K562 (cell line): ENCODE measurements around the gene GLRX3. TPM values are rescaled to one million over a fixed set of nuclear protein-coding genes. Genes with fewer than 3 reads are reported as not detected.

ENCODE experiments used
- ARID3A ChIP-seq: IDR thresholded peaks from 2 replicates; pipeline ENCODE4 v1.6.1; 2012; ENCODE audit warnings: low read depth, low read length, improper control_type of control experiment, borderline replicate concordance
- CREM ChIP-seq: IDR thresholded peaks from 2 replicates; pipeline ENCODE4 v1.6.1; 2014; ENCODE audit warnings: antibody characterized with exemption, low read depth
- DPF2 ChIP-seq: fragments of 450-650 bp; IDR thresholded peaks from 2 replicates; pipeline ENCODE4 v1.6.1; 2016
- ESRRA ChIP-seq: fragments of 450-650 bp; IDR thresholded peaks from 2 replicates; pipeline ENCODE4 v1.6.1; 2014; ENCODE audit warnings: low read depth, mild to moderate bottlenecking, moderate library complexity, borderline replicate concordance
- FIP1L1 ChIP-seq: fragments of 200-400 bp; formaldehyde crosslinking; IDR thresholded peaks from 2 replicates; pipeline ENCODE4 v1.6.1; 2018; ENCODE audit warnings: mild to moderate bottlenecking, low read depth, low read length; ENCODE audit not compliant: poor library complexity, severe bottlenecking
- GABPA ChIP-seq: fragments of 200-800 bp; sonication (Bioruptor generic); conservative IDR thresholded peaks from 2 replicates; pipeline ENCODE4 v1.6.1; 2016; ENCODE audit warnings: low read depth, missing genetic modification characterization, missing compliant biosample characterization
- MCM3 ChIP-seq: fragments of 450-650 bp; IDR thresholded peaks from 2 replicates; pipeline ENCODE4 v1.6.1; 2016
- MEIS2 ChIP-seq: fragments of 450-650 bp; IDR thresholded peaks from 2 replicates; pipeline ENCODE4 v1.6.1; 2014; ENCODE audit warnings: mild to moderate bottlenecking; ENCODE audit not compliant: partially characterized antibody
- MTA2 ChIP-seq: fragments of 450-650 bp; IDR thresholded peaks from 2 replicates; pipeline ENCODE4 v1.6.1; 2016; ENCODE audit warnings: low read depth
- NRF1 ChIP-seq, 2 experiments: fragments of 450-650 bp; IDR thresholded peaks in 1 of 2; conservative IDR thresholded peaks in 1 of 2; 2 replicates each; pipeline ENCODE4 v1.6.1; 2014; ENCODE audit warnings: mild to moderate bottlenecking in 2 of 2
- PURB ChIP-seq: sonication (generic); formaldehyde crosslinking; IDR thresholded peaks from 2 replicates; pipeline ENCODE4 v1.9.0; 2021; ENCODE audit warnings: low read depth, mild to moderate bottlenecking, missing genetic modification reagents
- RB1 ChIP-seq: fragments of 450-650 bp; IDR thresholded peaks from 2 replicates; pipeline ENCODE4 v1.6.1; 2017; ENCODE audit warnings: low read depth, mild to moderate bottlenecking
- RHOXF2B ChIP-seq: fragments of 250-450 bp; sonication (Bioruptor Pico); conservative IDR thresholded peaks from 2 replicates; pipeline ENCODE4 v1.5.1; 2021
- SMARCA5 ChIP-seq: fragments of 450-650 bp; IDR thresholded peaks from 2 replicates; pipeline ENCODE4 v1.6.1; 2016
- U2AF1 ChIP-seq: fragments of 200-400 bp; formaldehyde crosslinking; optimal IDR thresholded peaks from 2 replicates; pipeline ENCODE3; 2017; ENCODE audit warnings: mild to moderate bottlenecking, low read depth, low read length, moderate library complexity
- ZBTB34 ChIP-seq: fragments of 250-450 bp; sonication (Bioruptor Pico); IDR thresholded peaks from 2 replicates; pipeline ENCODE4 v1.8.0; 2021; ENCODE audit warnings: mild to moderate bottlenecking, moderate library complexity
- ZFX ChIP-seq: sonication (generic); formaldehyde crosslinking; IDR thresholded peaks from 2 replicates; pipeline ENCODE4 v1.8.0; 2022; ENCODE audit warnings: mild to moderate bottlenecking, missing genetic modification reagents, moderate library complexity
- ZNF224 ChIP-seq: sonication (generic); formaldehyde crosslinking; IDR thresholded peaks from 2 replicates; pipeline ENCODE4 v1.8.0; 2022; ENCODE audit warnings: mild to moderate bottlenecking, missing genetic modification reagents
- ZNF3 ChIP-seq: fragments of 250-450 bp; sonication (Bioruptor Pico); IDR thresholded peaks from 2 replicates; pipeline ENCODE4 v1.5.0; 2021; ENCODE audit warnings: mild to moderate bottlenecking, moderate library complexity
- ZSCAN32 ChIP-seq: fragments of 450-650 bp; formaldehyde crosslinking; IDR thresholded peaks from 2 replicates; pipeline ENCODE4 v1.4.0; 2020; ENCODE audit warnings: mild to moderate bottlenecking, moderate library complexity
- ZZZ3 ChIP-seq: fragments of 450-650 bp; IDR thresholded peaks from 2 replicates; pipeline ENCODE4 v1.6.1; 2016; ENCODE audit warnings: antibody characterized with exemption, mild to moderate bottlenecking, moderate library complexity
- polyA plus RNA-seq, 8 experiments: library from polyadenylated mRNA; depleted of rRNA in 4 of 8; stranded (reverse) in 5 of 8; unstranded in 3 of 8; fragments of >200 nt; fragmentation: Nextera tagmentation in 2 of 8; fragmentation: Illumina TruSeq in 1 of 8; extraction: Ambion mirVana in 2 of 8; extraction: Trizol in 1 of 8; gene quantifications; 2 replicates each; pipeline versions ENCODE4 v1.2.1 to v1.2.3, GENCODE V29; 2011 to 2014; ENCODE audit warnings: inconsistent platforms in 1 of 8, missing spikeins in 1 of 8
- total RNA-seq, 7 experiments: library from RNA; depleted of rRNA in 6 of 7; stranded (reverse); fragments of >200 nt in 6 of 7; fragmentation: Illumina TruSeq in 2 of 7; extraction: Trizol in 2 of 7; gene quantifications; 2 replicates each; pipeline versions ENCODE4 v1.2.1 to v1.2.3, GENCODE V29; 2011 to 2021; ENCODE audit warnings: low replicate concordance in 1 of 7
- TF ChIP-seq, protein P1 (sequence below): fragments of 450-650 bp; IDR thresholded peaks from 2 replicates; pipeline ENCODE4 v1.6.1; 2017; ENCODE audit warnings: antibody characterized with exemption, mild to moderate bottlenecking

Gene GLRX3
- total and polyA plus RNA-seq, 9 of the 15 experiments (the other 6 are each of a cell fraction or from before 2014, with no cell fraction given): 115 to 190 (median 169) TPM

GRCh38 chr10:130136226-130137089 is at the start of gene GLRX3 (continued):
- no peak; the same call in 1 of the 2 replicates for TF ChIP-seq ESRRA
- no peak for TF ChIP-seq RHOXF2B (CRISPR knock-in tag)
- no peak for TF ChIP-seq ZNF224 (CRISPR knock-in tag)
- peak; percentile 56 for TF ChIP-seq GABPA
- TF ChIP-seq ZFX: peak; percentile 65
- TF ChIP-seq ZBTB34 (CRISPR knock-in tag): no peak
- no peak for TF ChIP-seq ZSCAN32 (CRISPR knock-in tag)
- no peak for TF ChIP-seq ZZZ3
- peak; percentile 34 for TF ChIP-seq MEIS2
- peak; percentile 90 to 91 for TF ChIP-seq NRF1 (conservative IDR thresholded peaks at IDR 0.05 in 1 of 2, IDR thresholded peaks at IDR 0.05 in 1 of 2)
- TF ChIP-seq, protein P1, sequence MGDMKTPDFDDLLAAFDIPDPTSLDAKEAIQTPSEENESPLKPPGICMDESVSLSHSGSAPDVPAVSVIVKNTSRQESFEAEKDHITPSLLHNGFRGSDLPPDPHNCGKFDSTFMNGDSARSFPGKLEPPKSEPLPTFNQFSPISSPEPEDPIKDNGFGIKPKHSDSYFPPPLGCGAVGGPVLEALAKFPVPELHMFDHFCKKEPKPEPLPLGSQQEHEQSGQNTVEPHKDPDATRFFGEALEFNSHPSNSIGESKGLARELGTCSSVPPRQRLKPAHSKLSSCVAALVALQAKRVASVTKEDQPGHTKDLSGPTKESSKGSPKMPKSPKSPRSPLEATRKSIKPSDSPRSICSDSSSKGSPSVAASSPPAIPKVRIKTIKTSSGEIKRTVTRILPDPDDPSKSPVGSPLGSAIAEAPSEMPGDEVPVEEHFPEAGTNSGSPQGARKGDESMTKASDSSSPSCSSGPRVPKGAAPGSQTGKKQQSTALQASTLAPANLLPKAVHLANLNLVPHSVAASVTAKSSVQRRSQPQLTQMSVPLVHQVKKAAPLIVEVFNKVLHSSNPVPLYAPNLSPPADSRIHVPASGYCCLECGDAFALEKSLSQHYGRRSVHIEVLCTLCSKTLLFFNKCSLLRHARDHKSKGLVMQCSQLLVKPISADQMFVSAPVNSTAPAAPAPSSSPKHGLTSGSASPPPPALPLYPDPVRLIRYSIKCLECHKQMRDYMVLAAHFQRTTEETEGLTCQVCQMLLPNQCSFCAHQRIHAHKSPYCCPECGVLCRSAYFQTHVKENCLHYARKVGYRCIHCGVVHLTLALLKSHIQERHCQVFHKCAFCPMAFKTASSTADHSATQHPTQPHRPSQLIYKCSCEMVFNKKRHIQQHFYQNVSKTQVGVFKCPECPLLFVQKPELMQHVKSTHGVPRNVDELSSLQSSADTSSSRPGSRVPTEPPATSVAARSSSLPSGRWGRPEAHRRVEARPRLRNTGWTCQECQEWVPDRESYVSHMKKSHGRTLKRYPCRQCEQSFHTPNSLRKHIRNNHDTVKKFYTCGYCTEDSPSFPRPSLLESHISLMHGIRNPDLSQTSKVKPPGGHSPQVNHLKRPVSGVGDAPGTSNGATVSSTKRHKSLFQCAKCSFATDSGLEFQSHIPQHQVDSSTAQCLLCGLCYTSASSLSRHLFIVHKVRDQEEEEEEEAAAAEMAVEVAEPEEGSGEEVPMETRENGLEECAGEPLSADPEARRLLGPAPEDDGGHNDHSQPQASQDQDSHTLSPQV: no peak
- peak; percentile 79 for TF ChIP-seq U2AF1
- TF ChIP-seq ARID3A: no peak
- peak; percentile 74 for TF ChIP-seq FIP1L1
- TF ChIP-seq CREM: 0 out of 2 replicates have a peak, but pooled peaks have one; percentile 9
- no peak for TF ChIP-seq SMARCA5
- no peak for TF ChIP-seq MTA2
- no peak for TF ChIP-seq DPF2
- no peak for TF ChIP-seq ZNF3 (CRISPR knock-in tag)
- no peak for TF ChIP-seq PURB (CRISPR knock-in tag)
- peak; percentile 38; the same call in 1 of the 2 replicates for TF ChIP-seq RB1
- no peak for TF ChIP-seq MCM3
